ENCODE data around the gene MCC.

MCC gene

DNA sequence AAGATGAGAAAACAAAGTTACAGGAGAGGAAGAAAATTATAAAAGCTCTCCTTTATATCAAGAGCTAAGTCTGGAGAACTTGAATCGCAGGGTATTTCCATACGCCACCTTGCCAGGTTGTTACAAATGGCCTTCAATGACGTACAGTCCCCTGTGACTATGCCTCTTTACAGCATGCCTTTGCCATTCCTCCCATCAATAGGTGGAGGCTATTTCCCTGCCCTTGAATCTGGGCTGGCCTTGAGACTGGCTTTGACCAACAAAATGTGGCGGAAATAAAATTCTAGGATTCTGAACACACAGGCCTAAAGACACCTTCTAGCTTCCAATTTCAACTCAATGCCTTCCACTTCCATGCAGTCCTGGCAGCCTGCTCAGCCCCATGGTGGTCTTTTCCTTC is 99.1 kb downstream of the MCC start:
- H2AFZ ChIP-seq (ENCODE audit: low read depth, low read length, severe bottlenecking) = no peak overlapping the region
- no peaks in the 10 kb centered on the region for H4K20me1 ChIP-seq (ENCODE audit: low read depth, low read length)
- no peaks in the 10 kb centered on the region for H3K36me3 ChIP-seq (ENCODE audit: low read length)
- H3K27ac ChIP-seq (ENCODE audit: low read depth, low read length) = no peak overlapping the region
- no peaks in the 10 kb centered on the region for H3F3A ChIP-seq (ENCODE audit: insufficient read depth)
- TF ChIP-seq, protein P1, sequence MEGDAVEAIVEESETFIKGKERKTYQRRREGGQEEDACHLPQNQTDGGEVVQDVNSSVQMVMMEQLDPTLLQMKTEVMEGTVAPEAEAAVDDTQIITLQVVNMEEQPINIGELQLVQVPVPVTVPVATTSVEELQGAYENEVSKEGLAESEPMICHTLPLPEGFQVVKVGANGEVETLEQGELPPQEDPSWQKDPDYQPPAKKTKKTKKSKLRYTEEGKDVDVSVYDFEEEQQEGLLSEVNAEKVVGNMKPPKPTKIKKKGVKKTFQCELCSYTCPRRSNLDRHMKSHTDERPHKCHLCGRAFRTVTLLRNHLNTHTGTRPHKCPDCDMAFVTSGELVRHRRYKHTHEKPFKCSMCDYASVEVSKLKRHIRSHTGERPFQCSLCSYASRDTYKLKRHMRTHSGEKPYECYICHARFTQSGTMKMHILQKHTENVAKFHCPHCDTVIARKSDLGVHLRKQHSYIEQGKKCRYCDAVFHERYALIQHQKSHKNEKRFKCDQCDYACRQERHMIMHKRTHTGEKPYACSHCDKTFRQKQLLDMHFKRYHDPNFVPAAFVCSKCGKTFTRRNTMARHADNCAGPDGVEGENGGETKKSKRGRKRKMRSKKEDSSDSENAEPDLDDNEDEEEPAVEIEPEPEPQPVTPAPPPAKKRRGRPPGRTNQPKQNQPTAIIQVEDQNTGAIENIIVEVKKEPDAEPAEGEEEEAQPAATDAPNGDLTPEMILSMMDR (IDR thresholded peaks at IDR 0.05; ENCODE audit: insufficient read depth, low read length, poor library complexity, severe bottlenecking) = no peak
- TF ChIP-seq EZH2phosphoT487 (conservative IDR thresholded peaks at IDR 0.05; ENCODE audit: low read length) = no peak
- H3K9me2 ChIP-seq (replicated peaks; ENCODE audit: insufficient read depth, low read length) = no peaks in the 10 kb centered on the region
- no peak overlapping the region for H3K9ac ChIP-seq (ENCODE audit: low read length)
- H3K79me2 ChIP-seq (ENCODE audit: insufficient read depth, low read length) = no peaks in the 10 kb centered on the region
- H3K9me3 ChIP-seq (ENCODE audit: insufficient read depth, low read length) = no peaks in the 10 kb centered on the region
- no peaks in the 10 kb centered on the region for H3K27me3 ChIP-seq (ENCODE audit: low read length)
- no peak overlapping the region for H3K4me2 ChIP-seq (ENCODE audit: low read depth, low read length, poor library complexity, severe bottlenecking)
- no peak overlapping the region for H3K4me3 ChIP-seq (ENCODE audit: insufficient read depth, low read length, poor library complexity, severe bottlenecking)

DNA sequence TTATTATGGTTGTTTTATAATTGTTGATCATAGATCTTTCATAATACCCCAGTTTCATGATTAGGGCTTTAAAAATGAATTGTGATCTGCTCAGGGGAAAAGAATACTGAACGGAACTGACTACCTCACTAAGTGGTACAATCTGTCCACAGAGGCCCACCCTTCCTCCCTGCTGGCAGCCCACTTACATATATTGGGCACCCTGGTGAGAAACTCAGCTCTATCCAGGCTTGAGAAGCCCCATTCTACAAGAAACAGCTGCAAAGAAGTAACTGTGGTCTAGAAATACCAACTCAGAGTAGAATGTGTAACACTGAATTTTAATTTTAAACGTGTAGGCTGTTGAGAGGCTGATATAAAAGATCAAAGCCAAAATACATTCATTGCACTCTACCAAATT is 100.4 kb downstream of the MCC start:
- H3K27me3 ChIP-seq (ENCODE audit: low read length) = no peaks in the 10 kb centered on the region
- no peaks in the 10 kb centered on the region for H4K20me1 ChIP-seq (ENCODE audit: low read depth, low read length)
- H3K4me2 ChIP-seq (ENCODE audit: low read depth, low read length, poor library complexity, severe bottlenecking) = no peak overlapping the region
- no peaks in the 10 kb centered on the region for H3K9me2 ChIP-seq (replicated peaks; ENCODE audit: insufficient read depth, low read length)
- no peaks in the 10 kb centered on the region for H3K79me2 ChIP-seq (ENCODE audit: insufficient read depth, low read length)
- no peaks in the 10 kb centered on the region for H3K36me3 ChIP-seq (ENCODE audit: low read length)
- no peak overlapping the region for H3K27ac ChIP-seq (ENCODE audit: low read depth, low read length)
- no peak overlapping the region for H3K9ac ChIP-seq (ENCODE audit: low read length)
- no peak for TF ChIP-seq EZH2phosphoT487 (conservative IDR thresholded peaks at IDR 0.05; ENCODE audit: low read length)
- TF ChIP-seq, protein P1 (IDR thresholded peaks at IDR 0.05; ENCODE audit: insufficient read depth, low read length, poor library complexity, severe bottlenecking) = no peak
- H3F3A ChIP-seq (ENCODE audit: insufficient read depth) = no peaks in the 10 kb centered on the region
- H3K9me3 ChIP-seq (ENCODE audit: insufficient read depth, low read length) = no peaks in the 10 kb centered on the region
- H3K4me3 ChIP-seq (ENCODE audit: insufficient read depth, low read length, poor library complexity, severe bottlenecking) = no peak overlapping the region
- H2AFZ ChIP-seq (ENCODE audit: low read depth, low read length, severe bottlenecking) = no peak overlapping the region

DNA sequence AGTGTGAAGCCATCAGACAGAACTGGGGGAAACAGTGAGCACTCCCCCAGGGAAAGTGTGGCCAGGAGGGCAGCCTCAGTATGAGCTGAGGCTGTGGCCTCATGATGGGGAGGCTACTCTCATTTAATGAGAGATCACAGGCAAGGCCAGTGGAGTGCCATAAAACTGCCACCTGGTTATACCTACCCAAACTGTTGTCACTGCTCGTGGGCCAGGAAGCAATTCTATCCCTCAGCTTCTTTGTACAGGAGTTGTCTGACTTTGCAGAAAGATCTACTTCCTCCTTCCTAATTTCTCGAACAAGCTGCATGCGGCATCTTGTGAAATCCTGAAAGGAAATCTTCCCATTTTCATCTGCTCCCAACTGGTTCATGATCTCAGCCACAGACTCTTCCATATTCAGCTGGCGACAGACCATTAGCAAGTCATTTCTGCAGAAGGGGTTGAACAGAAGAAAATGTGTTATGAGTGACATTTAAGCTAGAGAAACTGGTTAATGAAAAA is 103.4 kb downstream of the MCC start:
- Histone ChIP-seq H3K36me3 (ENCODE audit: low read length) (no peaks in the 10 kb centered on the region), H3K4me2 (ENCODE audit: low read depth, low read length, poor library complexity, severe bottlenecking) (no peak overlapping the region), H3K27ac (ENCODE audit: low read depth, low read length) (no peak overlapping the region), H3K27me3 (ENCODE audit: low read length) (no peaks in the 10 kb centered on the region), H4K20me1 (ENCODE audit: low read depth, low read length) (no peaks in the 10 kb centered on the region), H3K4me3 (ENCODE audit: insufficient read depth, low read length, poor library complexity, severe bottlenecking) (no peak overlapping the region), H3K9me3 (ENCODE audit: insufficient read depth, low read length) (no peaks in the 10 kb centered on the region), H3K9ac (ENCODE audit: low read length) (no peak overlapping the region), H3K9me2 (replicated peaks; ENCODE audit: insufficient read depth, low read length) (no peaks in the 10 kb centered on the region), H3F3A (ENCODE audit: insufficient read depth) (no peaks in the 10 kb centered on the region), H2AFZ (ENCODE audit: low read depth, low read length, severe bottlenecking) (no peak overlapping the region), H3K79me2 (ENCODE audit: insufficient read depth, low read length) (no peaks in the 10 kb centered on the region)
- no peak for TF ChIP-seq EZH2phosphoT487 (conservative IDR thresholded peaks at IDR 0.05; ENCODE audit: low read length)
- TF ChIP-seq, protein P1 (IDR thresholded peaks at IDR 0.05; ENCODE audit: insufficient read depth, low read length, poor library complexity, severe bottlenecking) = no peak
